Activated T-cell treated with anti-CD3 and anti-CD28 coated beads, Interleukin-2, amount 50 U/mL, for 72 hours (primary cell): ENCODE results near the gene PLPPR2. TPM values are rescaled to one million over a fixed set of nuclear protein-coding genes. Genes with fewer than 3 reads are reported as not detected.
"Not testable (repeated sequence)": the region's sequence is repeated elsewhere in the genome, so short reads cannot be mapped to it uniquely, and the experiment has no call there.

Source experiments
- ATAC-seq, 2 donors: fragments of 150-1000 bp; cut with Tn5 transposase; replicated peaks in 1 of 2; 2 replicates each; pipeline ENCODE4 v1.10.0; 2021; ENCODE audit warnings: moderate library complexity in 2 of 2, mild to moderate bottlenecking in 1 of 2
- DNase-seq, 2 donors: peaks; one replicate each; pipeline ENCODE4 v3.0.0; 2021 to 2022; ENCODE audit warnings: mixed read lengths in 1 of 2
- H3K27ac Mint-ChIP-seq: one replicate; pipeline ENCODE4 v1.8.0; 2022; ENCODE audit warnings: mild to moderate bottlenecking, moderate library complexity, mixed read lengths
- H3K27me3 Mint-ChIP-seq: one replicate; pipeline ENCODE4 v1.8.0; 2022; ENCODE audit warnings: low read depth, mixed read lengths
- H3K36me3 Mint-ChIP-seq, 2 donors: one replicate each; pipeline ENCODE4 v1.8.0; 2022; ENCODE audit warnings: mixed read lengths in 2 of 2, mild to moderate bottlenecking in 1 of 2; ENCODE audit not compliant: insufficient read depth in 2 of 2
- H3K4me1 Mint-ChIP-seq: one replicate; pipeline ENCODE4 v1.8.0; 2022; ENCODE audit warnings: low read depth, mixed read lengths
- H3K4me3 Mint-ChIP-seq, 2 donors: one replicate each; pipeline ENCODE4 v1.8.0; 2022; ENCODE audit warnings: mild to moderate bottlenecking in 2 of 2, mixed read lengths in 2 of 2, moderate library complexity in 2 of 2
- H3K9me3 Mint-ChIP-seq, 2 donors: one replicate each; pipeline ENCODE4 v1.8.0; 2022; ENCODE audit warnings: mixed read lengths in 2 of 2
- total RNA-seq, 2 donors: library from RNA; stranded (reverse); gene quantifications; one replicate each; pipeline ENCODE4 v1.2.3, GENCODE V29; 2022

Gene PLPPR2
- 1 to 10 TPM; 6.9 to 9.7 TPM for total RNA-seq

GRCh38 chr19:11355160-11356073, at the start of gene PLPPR2:
Gene PLPPR2 (plus strand): TSS chr19:11355432. CDS start chr19:11357674, 2,242 bp downstream.
- ATAC-seq, result peak; percentile 91 to 94
- H3K27me3 Mint-ChIP-seq, result peaks cover 11% of the 10 kb centered on the region
- no peaks in the 10 kb centered on the region for H3K9me3 Mint-ChIP-seq
- H3K27ac Mint-ChIP-seq, result peak within 1 kb of the TSS; percentile 12
- H3K36me3 Mint-ChIP-seq, result no peaks in the 10 kb centered on the region
- peaks cover 10% of the 10 kb centered on the region for H3K4me1 Mint-ChIP-seq
- peak within 1 kb of the TSS; percentile 63 to 71 for H3K4me3 Mint-ChIP-seq
- DNase-seq, result peak; percentile 89 to 92

- no peak overlapping the region for H3K4me3 Mint-ChIP-seq
- ATAC-seq, result no peak
- DNase-seq, result no peak
- H3K27ac Mint-ChIP-seq, result no peak overlapping the region
- H3K9me3 Mint-ChIP-seq, result no peaks in the 10 kb centered on the region
- H3K27me3 Mint-ChIP-seq, result no peaks in the 10 kb centered on the region
- no peaks in the 10 kb centered on the region for H3K36me3 Mint-ChIP-seq
- H3K4me1 Mint-ChIP-seq, result no peaks in the 10 kb centered on the region
Measured at GRCh38 chr19:11306337-11306736, 48.9 kb upstream of the PLPPR2 start.

- not testable (repeated sequence) for H3K4me3 Mint-ChIP-seq, H3K9me3 Mint-ChIP-seq
Measured at GRCh38 chr19:11320278-11320995, 34.8 kb upstream of the PLPPR2 start.

GRCh38 chr19:11321191-11322126, 33.8 kb upstream of the PLPPR2 start:
- Mint-ChIP-seq H3K9me3 (no peaks in the 10 kb centered on the region), H3K36me3 (peaks cover 0 to 2% of the 10 kb centered on the region in 2 donors), H3K27me3 (peaks cover 17% of the 10 kb centered on the region), H3K4me3 (no peak overlapping the region), H3K27ac (no peak overlapping the region), H3K4me1 (peaks cover 23% of the 10 kb centered on the region)
- ATAC-seq (no peak), DNase-seq (no peak)

More at GRCh38 chr19:11320278-11320995, 34.8 kb upstream of the PLPPR2 start:
- not testable (repeated sequence) for DNase-seq, H3K36me3 Mint-ChIP-seq, ATAC-seq, H3K27ac Mint-ChIP-seq
- H3K27me3 Mint-ChIP-seq, result peaks cover 17% of the 10 kb centered on the region
- peaks cover 23% of the 10 kb centered on the region for H3K4me1 Mint-ChIP-seq

- Mint-ChIP-seq H3K27ac (no peak overlapping the region), H3K27me3 (peaks cover 17% of the 10 kb centered on the region), H3K4me3 (no peak overlapping the region), H3K9me3 (no peaks in the 10 kb centered on the region), H3K36me3 (peaks cover 0 to 2% of the 10 kb centered on the region in 2 donors), H3K4me1 (peaks cover 23% of the 10 kb centered on the region)
- ATAC-seq (no peak), DNase-seq (no peak)
Measured at GRCh38 chr19:11322269-11323024, 32.8 kb upstream of the PLPPR2 start.

- Mint-ChIP-seq H3K9me3 (no peaks in the 10 kb centered on the region), H3K4me1 (peaks cover 23% of the 10 kb centered on the region), H3K4me3 (peak overlapping the region; percentile 76 to 84), H3K36me3 (peaks cover 0 to 2% of the 10 kb centered on the region in 2 donors), H3K27me3 (peaks cover 17% of the 10 kb centered on the region), H3K27ac (peak overlapping the region; percentile 96)
- ATAC-seq (no peak), DNase-seq (no peak)
Measured at GRCh38 chr19:11323601-11324078, 31.6 kb upstream of the PLPPR2 start.

GRCh38 chr19:11324079-11324661, 31.1 kb upstream of the PLPPR2 start:
- peak overlapping the region; percentile 76 to 84 for H3K4me3 Mint-ChIP-seq
- H3K36me3 Mint-ChIP-seq, result peaks cover 0 to 2% of the 10 kb centered on the region in 2 donors
- no peaks in the 10 kb centered on the region for H3K9me3 Mint-ChIP-seq
- ATAC-seq (peak; percentile 87 to 93), DNase-seq (peak; percentile 56 to 68)
- peaks cover 23% of the 10 kb centered on the region for H3K4me1 Mint-ChIP-seq
- H3K27ac Mint-ChIP-seq, result peak overlapping the region; percentile 96
- peaks cover 17% of the 10 kb centered on the region for H3K27me3 Mint-ChIP-seq

GRCh38 chr19:11324748-11325389, 30.4 kb upstream of the PLPPR2 start:
- DNase-seq, result no peak
- H3K4me1 Mint-ChIP-seq, result peaks cover 23% of the 10 kb centered on the region
- no peak for ATAC-seq
- H3K36me3 Mint-ChIP-seq, result peaks cover 0 to 2% of the 10 kb centered on the region in 2 donors
- peak overlapping the region; percentile 76 to 84 for H3K4me3 Mint-ChIP-seq
- peak overlapping the region; percentile 96 for H3K27ac Mint-ChIP-seq
- peaks cover 17% of the 10 kb centered on the region for H3K27me3 Mint-ChIP-seq
- H3K9me3 Mint-ChIP-seq, result no peaks in the 10 kb centered on the region

GRCh38 chr19:11325544-11325943, 29.7 kb upstream of the PLPPR2 start:
- H3K9me3 Mint-ChIP-seq, result no peaks in the 10 kb centered on the region
- H3K27me3 Mint-ChIP-seq, result peaks cover 17% of the 10 kb centered on the region
- peaks cover 23% of the 10 kb centered on the region for H3K4me1 Mint-ChIP-seq
- H3K36me3 Mint-ChIP-seq, result peaks cover 0 to 2% of the 10 kb centered on the region in 2 donors
- ATAC-seq (no peak), DNase-seq (no peak)
- no peak overlapping the region for H3K27ac Mint-ChIP-seq
- H3K4me3 Mint-ChIP-seq, result no peak overlapping the region

GRCh38 chr19:11330127-11330526, 25.1 kb upstream of the PLPPR2 start:
- H3K27me3 Mint-ChIP-seq, result no peaks in the 10 kb centered on the region
- DNase-seq, result no peak
- no peak overlapping the region for H3K27ac Mint-ChIP-seq
- H3K36me3 Mint-ChIP-seq, result peaks cover 3 to 10% of the 10 kb centered on the region in 2 donors
- no peak for ATAC-seq
- H3K4me1 Mint-ChIP-seq, result no peaks in the 10 kb centered on the region
- no peak overlapping the region for H3K4me3 Mint-ChIP-seq
- H3K9me3 Mint-ChIP-seq, result no peaks in the 10 kb centered on the region

- ATAC-seq, result no peak
- H3K4me3 Mint-ChIP-seq, result no peak overlapping the region
- H3K27me3 Mint-ChIP-seq, result no peaks in the 10 kb centered on the region
- peaks cover 5 to 12% of the 10 kb centered on the region in 2 donors for H3K36me3 Mint-ChIP-seq
- DNase-seq, result no peak
- H3K4me1 Mint-ChIP-seq, result no peaks in the 10 kb centered on the region
- no peaks in the 10 kb centered on the region for H3K9me3 Mint-ChIP-seq
- H3K27ac Mint-ChIP-seq, result no peak overlapping the region
Measured at GRCh38 chr19:11331502-11331901, 23.7 kb upstream of the PLPPR2 start.
